Effector memory CD4-positive, alpha-beta T cell (primary cell): ENCODE data around the gene PPA2.
"Not testable (repeated sequence)": the region's sequence is repeated elsewhere in the genome, so short reads cannot be mapped to it uniquely, and the experiment has no call there.

ENCODE experiments used
- DNase-seq, 3 donors: peaks; one replicate each; pipeline ENCODE4 v3.0.0-alpha.2; 2020
- H3K27ac ChIP-seq: 2 replicates; pipeline ENCODE4 v1.7.0; 2013; ENCODE audit warnings: mild to moderate bottlenecking, low read length, moderate library complexity; ENCODE audit not compliant: insufficient read depth, poor library complexity, severe bottlenecking
- H3K27me3 ChIP-seq: replicated peaks from 2 replicates; pipeline ENCODE4 v1.7.0; 2013; ENCODE audit warnings: mild to moderate bottlenecking, low read length; ENCODE audit not compliant: insufficient read depth, control insufficient read depth, poor library complexity, severe bottlenecking
- H3K36me3 ChIP-seq: 2 replicates; pipeline ENCODE4 v1.7.0; 2013; ENCODE audit warnings: mild to moderate bottlenecking, low read length, moderate library complexity; ENCODE audit not compliant: control insufficient read depth, insufficient read depth
- H3K4me1 ChIP-seq: 2 replicates; pipeline ENCODE4 v1.7.0; 2013; ENCODE audit warnings: low read length, mild to moderate bottlenecking; ENCODE audit not compliant: control insufficient read depth, insufficient read depth, poor library complexity, severe bottlenecking
- H3K4me3 ChIP-seq: 2 replicates; pipeline ENCODE4 v1.7.0; 2013; ENCODE audit warnings: low read length, low read depth, mild to moderate bottlenecking; ENCODE audit not compliant: insufficient read depth, poor library complexity, severe bottlenecking
- H3K9me3 ChIP-seq: 2 replicates; pipeline ENCODE4 v1.7.0; 2013; ENCODE audit warnings: mild to moderate bottlenecking, low read length, moderate library complexity; ENCODE audit not compliant: control insufficient read depth

Gene PPA2

GRCh38 chr4:105409135-105409534 is 64.7 kb downstream of the PPA2 start:
- H3K4me3 ChIP-seq, H3K27ac ChIP-seq, H3K27me3 ChIP-seq, DNase-seq, H3K4me1 ChIP-seq, H3K9me3 ChIP-seq, H3K36me3 ChIP-seq: not testable (repeated sequence)

GRCh38 chr4:105400901-105401677 is 72.8 kb downstream of the PPA2 start:
- no peaks in the 10 kb centered on the region for H3K4me1 ChIP-seq
- no peaks in the 10 kb centered on the region for H3K27me3 ChIP-seq
- peaks cover 3% of the 10 kb centered on the region for H3K36me3 ChIP-seq
- no peak overlapping the region for H3K27ac ChIP-seq
- no peaks in the 10 kb centered on the region for H3K9me3 ChIP-seq
- DNase-seq: no peak
- H3K4me3 ChIP-seq: no peak overlapping the region

- H3K4me1 ChIP-seq: no peaks in the 10 kb centered on the region
- DNase-seq: no peak
These were observed 74.2 kb downstream of the PPA2 start for GRCh38 chr4:105399532-105400161.

GRCh38 chr4:105392858-105393257 is 81.0 kb downstream of the PPA2 start:
- Histone ChIP-seq H3K4me3 (no peak overlapping the region), H3K27ac (no peak overlapping the region), H3K4me1 (no peaks in the 10 kb centered on the region), H3K9me3 (no peaks in the 10 kb centered on the region), H3K36me3 (peaks cover 20% of the 10 kb centered on the region), H3K27me3 (no peaks in the 10 kb centered on the region)
- no peak for DNase-seq

More at GRCh38 chr4:105399532-105400161, 74.2 kb downstream of the PPA2 start:
- H3K36me3 ChIP-seq: peaks cover 8% of the 10 kb centered on the region
- no peaks in the 10 kb centered on the region for H3K27me3 ChIP-seq
- no peak overlapping the region for H3K4me3 ChIP-seq
- H3K9me3 ChIP-seq: no peaks in the 10 kb centered on the region
- no peak overlapping the region for H3K27ac ChIP-seq

GRCh38 chr4:105389167-105389566 is 84.7 kb downstream of the PPA2 start:
- no peak for DNase-seq
- no peak overlapping the region for H3K27ac ChIP-seq
- no peaks in the 10 kb centered on the region for H3K4me1 ChIP-seq
- no peaks in the 10 kb centered on the region for H3K9me3 ChIP-seq
- no peak overlapping the region for H3K4me3 ChIP-seq
- H3K36me3 ChIP-seq: peaks cover 9% of the 10 kb centered on the region
- no peaks in the 10 kb centered on the region for H3K27me3 ChIP-seq

- Histone ChIP-seq H3K27me3 (no peaks in the 10 kb centered on the region), H3K36me3 (peaks cover 9% of the 10 kb centered on the region), H3K27ac (no peak overlapping the region), H3K4me3 (no peak overlapping the region), H3K4me1 (no peaks in the 10 kb centered on the region), H3K9me3 (no peaks in the 10 kb centered on the region)
- DNase-seq: no peak
These were observed 86.4 kb downstream of the PPA2 start for GRCh38 chr4:105387466-105387865.

- no peak for DNase-seq
- H3K27ac ChIP-seq: no peak overlapping the region
- H3K4me3 ChIP-seq: no peak overlapping the region
- no peaks in the 10 kb centered on the region for H3K27me3 ChIP-seq
- no peaks in the 10 kb centered on the region for H3K4me1 ChIP-seq
- H3K36me3 ChIP-seq: peaks cover 6% of the 10 kb centered on the region
- H3K9me3 ChIP-seq: no peaks in the 10 kb centered on the region
These were observed 87.8 kb downstream of the PPA2 start for GRCh38 chr4:105386012-105386411.

- DNase-seq: no peak
- peaks cover 5% of the 10 kb centered on the region for H3K36me3 ChIP-seq
- H3K27me3 ChIP-seq: no peaks in the 10 kb centered on the region
- H3K9me3 ChIP-seq: no peaks in the 10 kb centered on the region
- no peak overlapping the region for H3K4me3 ChIP-seq
- no peak overlapping the region for H3K27ac ChIP-seq
- H3K4me1 ChIP-seq: no peaks in the 10 kb centered on the region
These were observed 99.8 kb downstream of the PPA2 start for GRCh38 chr4:105374071-105374470.

- no peaks in the 10 kb centered on the region for H3K4me1 ChIP-seq
- H3K27me3 ChIP-seq: no peaks in the 10 kb centered on the region
- H3K9me3 ChIP-seq: no peaks in the 10 kb centered on the region
- no peak overlapping the region for H3K4me3 ChIP-seq
- H3K27ac ChIP-seq: no peak overlapping the region
- peaks cover 10% of the 10 kb centered on the region for H3K36me3 ChIP-seq
- DNase-seq: no peak
These were observed 100.5 kb downstream of the PPA2 start for GRCh38 chr4:105373324-105373723.

GRCh38 chr4:105369988-105370387 is 103.9 kb downstream of the PPA2 start:
- Histone ChIP-seq H3K9me3 (no peaks in the 10 kb centered on the region), H3K4me3 (no peak overlapping the region), H3K27me3 (no peaks in the 10 kb centered on the region), H3K4me1 (no peaks in the 10 kb centered on the region), H3K27ac (no peak overlapping the region), H3K36me3 (peaks cover 21% of the 10 kb centered on the region)
- DNase-seq: no peak
